Measurements from ENCODE around the gene IFT80. TPM values are rescaled to one million over a fixed set of nuclear protein-coding genes. Genes with fewer than 3 reads are reported as not detected.

IFT80 gene
- total and polyA plus RNA-seq, 9 of the 15 experiments (the other 6 are each of a cell fraction or from before 2014, with no cell fraction given), result 6.7 to 21.1 (median 16.4) TPM

DNA sequence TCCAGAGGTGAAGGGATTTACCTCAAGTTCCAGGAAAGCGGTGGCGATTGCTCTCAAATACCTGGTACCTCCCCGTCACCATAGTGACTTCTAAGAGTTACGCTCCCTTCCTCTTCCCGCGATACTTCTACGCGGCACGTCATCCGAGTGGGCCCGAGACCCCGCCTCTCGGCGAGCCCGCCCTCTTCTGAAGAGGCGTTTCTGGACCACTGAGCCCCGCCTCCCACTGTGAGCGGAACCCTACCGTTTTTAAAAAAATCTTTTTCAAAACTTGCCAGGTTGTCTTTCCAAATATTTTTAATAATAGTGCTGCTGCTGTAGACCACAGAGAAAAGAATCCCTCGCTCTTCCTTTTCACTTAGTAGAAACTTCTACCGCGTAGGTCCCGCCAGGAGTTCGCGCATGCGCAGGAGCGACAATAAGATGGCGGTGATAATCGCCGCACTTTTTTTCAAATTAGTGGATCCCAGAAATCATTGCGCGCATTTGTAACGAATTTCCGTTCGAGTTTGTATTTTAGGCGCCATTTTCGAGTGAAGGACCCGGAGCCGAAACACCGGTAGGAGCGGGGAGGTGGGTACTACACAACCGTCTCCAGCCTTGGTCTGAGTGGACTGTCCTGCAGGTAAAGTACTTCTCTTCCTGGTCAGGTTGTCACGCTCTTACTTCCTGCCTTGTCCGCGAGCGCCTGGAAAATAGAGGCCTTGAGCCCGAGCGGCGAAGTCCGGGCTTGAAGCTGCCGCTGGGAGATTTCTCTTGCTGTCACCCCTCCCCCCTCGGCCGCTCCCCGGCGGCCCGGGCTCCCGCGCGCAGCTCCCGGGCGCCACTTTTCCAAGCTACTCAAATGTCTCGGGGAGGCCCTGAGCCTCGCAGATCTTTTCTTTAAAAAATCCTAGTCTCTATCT lies at the start of gene IFT80, which contains the start of gene SMC4 (continued):
- TF ChIP-seq PTBP1 (IDR thresholded peaks at IDR 0.05; ENCODE audit: low read depth, low read length), result no peak
- peak; percentile 95 for TF ChIP-seq POLR2H (tag; IDR thresholded peaks at IDR 0.05; ENCODE audit: low read depth)
- no peak for TF ChIP-seq ZBTB8A (IDR thresholded peaks at IDR 0.05; ENCODE audit: partially characterized antibody)
- peak; percentile 57 for TF ChIP-seq HDAC3 (IDR thresholded peaks at IDR 0.05; ENCODE audit: borderline replicate concordance, partially characterized antibody)
- TF ChIP-seq PTTG1 (tag; IDR thresholded peaks at IDR 0.05; ENCODE audit: low read depth), result no peak
- TF ChIP-seq NR1H2 (CRISPR knock-in tag; IDR thresholded peaks at IDR 0.05), result no peak
- TF ChIP-seq, protein P1, sequence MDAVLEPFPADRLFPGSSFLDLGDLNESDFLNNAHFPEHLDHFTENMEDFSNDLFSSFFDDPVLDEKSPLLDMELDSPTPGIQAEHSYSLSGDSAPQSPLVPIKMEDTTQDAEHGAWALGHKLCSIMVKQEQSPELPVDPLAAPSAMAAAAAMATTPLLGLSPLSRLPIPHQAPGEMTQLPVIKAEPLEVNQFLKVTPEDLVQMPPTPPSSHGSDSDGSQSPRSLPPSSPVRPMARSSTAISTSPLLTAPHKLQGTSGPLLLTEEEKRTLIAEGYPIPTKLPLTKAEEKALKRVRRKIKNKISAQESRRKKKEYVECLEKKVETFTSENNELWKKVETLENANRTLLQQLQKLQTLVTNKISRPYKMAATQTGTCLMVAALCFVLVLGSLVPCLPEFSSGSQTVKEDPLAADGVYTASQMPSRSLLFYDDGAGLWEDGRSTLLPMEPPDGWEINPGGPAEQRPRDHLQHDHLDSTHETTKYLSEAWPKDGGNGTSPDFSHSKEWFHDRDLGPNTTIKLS (IDR thresholded peaks at IDR 0.05; ENCODE audit: borderline replicate concordance, low read depth), result peak; percentile 69; the same call in 1 of the 2 replicates
- no peak for TF ChIP-seq FOXJ3 (CRISPR knock-in tag; IDR thresholded peaks at IDR 0.05)
- no peak for TF ChIP-seq RBM15 (IDR thresholded peaks at IDR 0.05; ENCODE audit: insufficient read depth, low read length)
- TF ChIP-seq POLR3A (IDR thresholded peaks at IDR 0.05; ENCODE audit: borderline replicate concordance, extremely low read depth, insufficient read depth, insufficient read length), result no peak
- TF ChIP-seq, protein P2, sequence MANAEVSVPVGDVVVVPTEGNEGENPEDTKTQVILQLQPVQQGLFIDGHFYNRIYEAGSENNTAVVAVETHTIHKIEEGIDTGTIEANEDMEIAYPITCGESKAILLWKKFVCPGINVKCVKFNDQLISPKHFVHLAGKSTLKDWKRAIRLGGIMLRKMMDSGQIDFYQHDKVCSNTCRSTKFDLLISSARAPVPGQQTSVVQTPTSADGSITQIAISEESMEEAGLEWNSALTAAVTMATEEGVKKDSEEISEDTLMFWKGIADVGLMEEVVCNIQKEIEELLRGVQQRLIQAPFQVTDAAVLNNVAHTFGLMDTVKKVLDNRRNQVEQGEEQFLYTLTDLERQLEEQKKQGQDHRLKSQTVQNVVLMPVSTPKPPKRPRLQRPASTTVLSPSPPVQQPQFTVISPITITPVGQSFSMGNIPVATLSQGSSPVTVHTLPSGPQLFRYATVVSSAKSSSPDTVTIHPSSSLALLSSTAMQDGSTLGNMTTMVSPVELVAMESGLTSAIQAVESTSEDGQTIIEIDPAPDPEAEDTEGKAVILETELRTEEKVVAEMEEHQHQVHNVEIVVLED (CRISPR knock-in tag; IDR thresholded peaks at IDR 0.05), result 0 out of 2 replicates have a peak, but pooled peaks have one; percentile 44
- no peak for TF ChIP-seq COPS2 (conservative IDR thresholded peaks at IDR 0.05)
- TF ChIP-seq HMGN3 (IDR thresholded peaks at IDR 0.05; ENCODE audit: borderline replicate concordance, extremely low read depth, insufficient read length, low read depth, low read length), result peak; percentile 37
- peak; percentile 93 for TF ChIP-seq GTF2E2 (tag; IDR thresholded peaks at IDR 0.05)
- no peak for TF ChIP-seq ZNF766 (CRISPR knock-in tag; conservative IDR thresholded peaks at IDR 0.05)
- no peak for TF ChIP-seq FOXK1 (CRISPR knock-in tag; IDR thresholded peaks at IDR 0.05; ENCODE audit: borderline replicate concordance)
- no peak for TF ChIP-seq NCOA2 (IDR thresholded peaks at IDR 0.05; ENCODE audit: partially characterized antibody in 2 of 2)
- TF ChIP-seq, protein P3, sequence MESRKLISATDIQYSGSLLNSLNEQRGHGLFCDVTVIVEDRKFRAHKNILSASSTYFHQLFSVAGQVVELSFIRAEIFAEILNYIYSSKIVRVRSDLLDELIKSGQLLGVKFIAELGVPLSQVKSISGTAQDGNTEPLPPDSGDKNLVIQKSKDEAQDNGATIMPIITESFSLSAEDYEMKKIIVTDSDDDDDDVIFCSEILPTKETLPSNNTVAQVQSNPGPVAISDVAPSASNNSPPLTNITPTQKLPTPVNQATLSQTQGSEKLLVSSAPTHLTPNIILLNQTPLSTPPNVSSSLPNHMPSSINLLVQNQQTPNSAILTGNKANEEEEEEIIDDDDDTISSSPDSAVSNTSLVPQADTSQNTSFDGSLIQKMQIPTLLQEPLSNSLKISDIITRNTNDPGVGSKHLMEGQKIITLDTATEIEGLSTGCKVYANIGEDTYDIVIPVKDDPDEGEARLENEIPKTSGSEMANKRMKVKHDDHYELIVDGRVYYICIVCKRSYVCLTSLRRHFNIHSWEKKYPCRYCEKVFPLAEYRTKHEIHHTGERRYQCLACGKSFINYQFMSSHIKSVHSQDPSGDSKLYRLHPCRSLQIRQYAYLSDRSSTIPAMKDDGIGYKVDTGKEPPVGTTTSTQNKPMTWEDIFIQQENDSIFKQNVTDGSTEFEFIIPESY (CRISPR knock-in tag; IDR thresholded peaks at IDR 0.05), result peak; percentile 22; the same call in 1 of the 2 replicates
- TF ChIP-seq POLR2A (conservative IDR thresholded peaks at IDR 0.05), result peak; percentile 95
- TF ChIP-seq SREBF1 (IDR thresholded peaks at IDR 0.05; ENCODE audit: borderline replicate concordance, low read depth, low read length), result no peak
- TF ChIP-seq MED1 (CRISPR knock-in tag; IDR thresholded peaks at IDR 0.05; ENCODE audit: borderline replicate concordance), result no peak
- peak; percentile 36; the same call in 1 of the 2 replicates for TF ChIP-seq STAT5A (IDR thresholded peaks at IDR 0.05; ENCODE audit: borderline replicate concordance, low read length)

Measured in K562 (cell line).